ENCODE measurements around the gene CREBRF.
"Not testable (repeated sequence)": the region's sequence is repeated elsewhere in the genome, so short reads cannot be mapped to it uniquely, and the experiment has no call there.

Gene CREBRF

GRCh38 chr5:173055983-173056782 is at the start of gene CREBRF:
TSS of gene CREBRF (plus strand) at chr5:173056352. CDS start at chr5:173080776, 24,424 bp downstream.
- DNase-seq (ENCODE audit: low read depth), result peak; percentile 58

GRCh38 chr5:173010021-173010420 is 46.1 kb upstream of the CREBRF start:
- no peak for DNase-seq (ENCODE audit: low read depth)

GRCh38 chr5:173010547-173011464 is 45.3 kb upstream of the CREBRF start:
- no peak for DNase-seq (ENCODE audit: low read depth)

- DNase-seq (ENCODE audit: low read depth), result no peak
Measured at GRCh38 chr5:173011566-173011965, 44.6 kb upstream of the CREBRF start.

- DNase-seq (ENCODE audit: low read depth), result no peak
Measured at GRCh38 chr5:173012882-173013281, 43.3 kb upstream of the CREBRF start.

- DNase-seq (ENCODE audit: low read depth), result no peak
Measured at GRCh38 chr5:173014671-173015070, 41.5 kb upstream of the CREBRF start.

GRCh38 chr5:173015192-173015591 is 41.0 kb upstream of the CREBRF start:
- DNase-seq (ENCODE audit: low read depth), result no peak

- DNase-seq (ENCODE audit: low read depth), result no peak
Measured at GRCh38 chr5:173015598-173016455, 40.3 kb upstream of the CREBRF start.

- DNase-seq (ENCODE audit: low read depth), result no peak
Measured at GRCh38 chr5:173016598-173017046, 39.5 kb upstream of the CREBRF start.

GRCh38 chr5:173017087-173017486 is 39.1 kb upstream of the CREBRF start:
- DNase-seq (ENCODE audit: low read depth), result not testable (repeated sequence)

- DNase-seq (ENCODE audit: low read depth), result no peak
Measured at GRCh38 chr5:173018358-173018757, 37.8 kb upstream of the CREBRF start.

- no peak for DNase-seq (ENCODE audit: low read depth)
Measured at GRCh38 chr5:173020154-173020581, 36.0 kb upstream of the CREBRF start.

- no peak for DNase-seq (ENCODE audit: low read depth)
Measured at GRCh38 chr5:173020643-173021042, 35.5 kb upstream of the CREBRF start.

GRCh38 chr5:173025651-173026050 is 30.5 kb upstream of the CREBRF start:
- DNase-seq (ENCODE audit: low read depth), result no peak

GRCh38 chr5:173027905-173028304 is 28.2 kb upstream of the CREBRF start:
- DNase-seq (ENCODE audit: low read depth), result no peak

- DNase-seq (ENCODE audit: low read depth), result no peak
Measured at GRCh38 chr5:173028811-173029327, 27.3 kb upstream of the CREBRF start.

GRCh38 chr5:173029499-173029921 is 26.6 kb upstream of the CREBRF start:
- DNase-seq (ENCODE audit: low read depth), result no peak

GRCh38 chr5:173032096-173032495 is 24.1 kb upstream of the CREBRF start:
- not testable (repeated sequence) for DNase-seq (ENCODE audit: low read depth)

- no peak for DNase-seq (ENCODE audit: low read depth)
Measured at GRCh38 chr5:173032730-173033129, 23.4 kb upstream of the CREBRF start.

GRCh38 chr5:173033923-173034322 is 22.2 kb upstream of the CREBRF start:
- DNase-seq (ENCODE audit: low read depth), result no peak

GRCh38 chr5:173035904-173036707 is 20.0 kb upstream of the CREBRF start:
- DNase-seq (ENCODE audit: low read depth), result no peak

Measured in HS-27A (cell line).